ENCODE data around the gene IFT25.
"Not testable (repeated sequence)": the region's sequence is repeated elsewhere in the genome, so short reads cannot be mapped to it uniquely, and the experiment has no call there.

Gene IFT25

DNA sequence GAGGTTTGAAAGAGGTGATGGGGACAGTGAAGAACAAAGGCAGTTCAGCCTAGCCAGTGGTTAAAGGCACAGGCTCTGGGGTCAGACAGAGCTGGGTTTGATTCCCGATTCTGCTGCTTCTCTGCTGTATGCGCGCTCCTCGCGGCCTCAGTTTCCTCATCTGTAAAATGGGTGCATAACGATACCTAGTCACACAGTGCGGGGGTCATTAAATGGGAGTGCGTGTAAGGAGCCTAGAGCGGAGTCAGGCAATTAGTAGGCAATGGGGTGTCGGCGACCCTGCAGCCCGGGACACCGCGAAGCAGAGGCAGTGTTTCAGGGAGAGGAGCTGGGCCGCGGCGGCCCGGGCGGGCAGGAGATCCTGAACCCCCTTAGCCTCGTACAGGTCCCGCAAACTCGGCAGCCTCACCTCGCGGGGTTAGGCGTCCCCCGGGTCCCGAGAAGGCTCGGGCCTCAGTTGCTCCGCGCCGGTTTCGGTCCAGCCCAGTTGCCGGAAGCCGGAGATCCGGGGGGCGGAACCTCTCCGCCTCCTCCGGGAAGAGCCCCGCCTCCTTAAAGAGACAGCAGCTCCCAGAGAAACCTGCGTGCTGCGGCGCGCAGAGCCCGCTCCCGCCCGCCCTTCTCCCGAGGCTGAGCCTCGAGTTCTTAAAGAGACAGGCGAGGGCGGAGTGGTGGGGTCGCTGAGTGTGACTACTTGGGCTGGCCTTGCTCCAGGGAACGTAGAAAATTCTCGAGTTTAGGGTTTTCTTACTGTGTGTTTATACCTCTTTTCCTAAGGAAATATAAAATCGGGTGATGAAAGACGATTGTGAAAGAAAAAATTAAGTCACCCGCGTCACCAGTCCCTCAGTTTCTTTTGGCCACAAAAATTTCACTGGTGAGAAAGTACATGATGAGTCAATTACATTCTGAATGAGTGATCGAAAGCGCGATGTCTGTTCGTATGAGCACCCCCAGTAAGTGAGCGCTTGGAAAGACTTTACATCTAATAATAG, 55.9 kb downstream of the IFT25 start, which contains the start of gene YIPF1:
Gene YIPF1, minus strand, starts transcription at position 494 of the 995 bp plus-strand sequence. CDS start 860 bp downstream, outside the sequence.
- DNase-seq (ENCODE audit: low read depth in 2 of 2) = peak; percentile 73 to 75

DNA sequence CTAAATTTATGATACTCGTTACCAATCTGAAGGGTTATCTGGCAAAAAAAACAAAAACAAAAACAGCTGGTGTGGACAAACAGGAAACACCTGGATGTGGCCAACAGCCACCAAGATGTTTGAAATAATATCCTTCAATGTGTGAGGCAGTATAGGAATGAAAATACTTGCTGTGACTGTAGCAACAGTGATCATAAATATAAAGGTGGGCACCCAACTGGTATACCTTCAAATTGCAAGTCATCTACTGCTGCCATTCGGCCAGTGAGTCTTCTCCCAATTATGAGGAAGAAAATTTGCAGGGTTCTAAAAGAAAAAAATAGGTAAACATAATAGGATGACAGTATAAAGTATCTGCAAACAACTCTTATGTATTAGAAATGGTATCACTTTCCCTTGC, 56.8 kb downstream of the IFT25 start:
- no peak for DNase-seq (ENCODE audit: low read depth in 2 of 2)

DNA sequence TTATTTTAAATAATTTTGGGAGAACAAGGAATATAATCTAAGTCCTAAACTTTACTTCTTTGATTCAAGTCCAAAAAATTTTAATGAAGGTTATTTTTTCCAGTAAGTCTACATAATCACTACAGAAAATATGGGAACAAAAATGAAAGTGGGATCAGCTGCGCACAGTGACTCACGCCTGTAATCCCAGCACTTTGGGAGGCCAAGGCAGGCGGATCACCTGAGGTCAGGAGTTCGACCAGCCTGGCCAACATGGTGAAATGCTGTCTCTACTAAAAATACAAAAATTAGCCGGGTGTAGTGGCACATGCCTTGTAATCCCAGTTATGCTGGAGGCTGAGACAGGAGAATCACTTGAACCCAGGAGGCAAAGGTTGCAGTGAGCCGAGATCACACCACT, 61.9 kb downstream of the IFT25 start:
- not testable (repeated sequence) for DNase-seq (ENCODE audit: low read depth in 2 of 2)

DNA sequence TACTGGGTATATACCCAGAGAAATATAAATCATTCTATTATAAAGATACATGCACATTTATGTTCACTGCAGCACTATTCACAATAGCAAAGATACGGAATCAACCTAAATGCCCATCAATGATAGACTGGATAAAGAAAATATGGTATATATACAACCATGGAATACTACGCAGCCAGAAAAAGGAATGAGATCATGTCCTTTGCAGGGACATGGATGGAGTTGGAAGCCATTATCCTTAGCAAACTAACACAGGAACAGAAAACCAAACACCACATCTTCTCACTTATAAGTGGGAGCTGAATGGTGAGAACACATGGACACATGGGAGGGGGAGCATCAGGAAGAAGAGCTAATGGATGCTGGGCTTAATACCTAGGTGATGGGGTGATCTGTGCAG, 63.6 kb downstream of the IFT25 start:
- DNase-seq (ENCODE audit: low read depth in 2 of 2) = not testable (repeated sequence)

DNA sequence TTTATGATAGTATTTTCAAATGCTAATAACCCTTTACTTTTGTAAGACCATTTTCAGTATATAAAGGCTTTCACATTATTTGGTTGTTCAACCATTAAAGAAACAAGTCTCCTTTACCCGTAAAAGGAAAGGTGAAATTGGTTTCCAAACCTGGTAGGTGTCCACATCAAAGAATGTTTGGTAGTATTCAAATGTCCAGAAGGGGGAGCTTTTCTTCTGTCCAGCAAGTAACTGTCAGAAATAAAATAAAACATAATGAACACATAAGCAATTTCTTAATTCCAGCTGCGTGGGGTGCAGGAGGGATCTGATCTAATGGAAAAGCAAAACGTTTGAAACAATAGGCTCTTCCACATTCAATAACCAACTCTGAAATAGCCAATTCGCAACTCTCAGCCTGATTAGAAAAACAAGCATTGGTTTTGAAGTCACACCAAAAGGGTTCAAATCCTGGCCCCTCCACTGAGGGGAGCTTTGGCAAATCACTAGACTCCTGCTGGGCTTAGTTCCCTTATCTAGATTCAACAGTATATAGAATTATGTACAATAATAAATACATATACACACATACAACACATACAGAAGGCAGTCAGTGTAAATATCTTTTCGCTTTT, 66.9 kb downstream of the IFT25 start:
- peak; percentile 20 to 37 for DNase-seq (ENCODE audit: low read depth in 2 of 2)

DNA sequence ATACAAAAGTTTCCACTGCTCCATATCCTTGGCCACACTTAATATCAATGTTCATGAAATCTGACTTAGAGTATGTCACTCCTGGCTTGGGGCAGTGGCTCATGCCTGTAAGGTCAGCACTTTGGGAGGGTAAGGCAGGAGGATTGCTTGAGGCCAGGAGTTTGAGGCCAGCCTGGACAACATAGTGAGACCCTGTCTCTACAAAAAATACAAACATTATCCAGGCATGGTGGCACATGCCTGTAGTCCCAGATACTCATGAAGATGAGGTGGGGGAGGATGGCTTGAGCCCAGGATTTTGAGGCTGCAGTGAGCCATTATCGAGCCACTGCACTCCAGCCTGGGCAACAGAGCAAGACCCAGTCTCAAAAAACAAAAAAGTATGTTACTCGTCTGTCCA, 70.3 kb downstream of the IFT25 start:
- not testable (repeated sequence) for DNase-seq (ENCODE audit: low read depth in 2 of 2)

DNA sequence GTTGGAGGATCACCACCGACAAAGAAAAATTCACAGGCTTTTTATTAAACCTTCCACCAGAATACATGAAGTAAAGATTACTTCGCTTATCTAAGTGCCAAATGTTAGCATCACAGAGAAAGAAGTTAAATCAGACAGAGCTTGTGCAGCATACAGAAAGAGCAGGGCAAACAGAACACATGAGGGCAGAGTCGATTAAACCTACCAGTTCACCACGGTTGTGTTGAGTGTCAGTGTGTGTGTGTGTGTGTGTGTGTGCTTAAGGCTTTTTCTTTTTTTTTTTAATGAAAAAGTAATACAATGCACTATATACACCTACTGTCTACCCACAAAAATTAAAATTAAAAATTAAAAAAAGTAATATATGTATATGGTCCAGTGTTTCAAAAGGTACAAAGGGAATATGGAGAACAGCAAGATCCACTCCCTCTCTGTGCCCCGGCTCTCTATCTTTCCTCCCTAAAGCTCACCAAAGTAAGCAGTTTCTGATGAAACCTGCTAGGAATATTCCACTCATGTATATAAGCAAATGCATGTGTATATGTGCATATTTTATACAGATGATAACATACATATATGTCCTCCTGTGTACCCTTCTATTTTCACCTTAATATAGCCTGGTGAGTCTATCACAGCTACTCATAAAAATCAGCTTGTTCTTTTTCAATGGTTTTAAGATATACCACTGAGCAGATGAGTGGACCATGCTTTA, 73.6 kb downstream of the IFT25 start:
- DNase-seq (ENCODE audit: low read depth in 2 of 2) = no peak
